Measurements from ENCODE around the gene LYPD6.

LYPD6 gene

DNA sequence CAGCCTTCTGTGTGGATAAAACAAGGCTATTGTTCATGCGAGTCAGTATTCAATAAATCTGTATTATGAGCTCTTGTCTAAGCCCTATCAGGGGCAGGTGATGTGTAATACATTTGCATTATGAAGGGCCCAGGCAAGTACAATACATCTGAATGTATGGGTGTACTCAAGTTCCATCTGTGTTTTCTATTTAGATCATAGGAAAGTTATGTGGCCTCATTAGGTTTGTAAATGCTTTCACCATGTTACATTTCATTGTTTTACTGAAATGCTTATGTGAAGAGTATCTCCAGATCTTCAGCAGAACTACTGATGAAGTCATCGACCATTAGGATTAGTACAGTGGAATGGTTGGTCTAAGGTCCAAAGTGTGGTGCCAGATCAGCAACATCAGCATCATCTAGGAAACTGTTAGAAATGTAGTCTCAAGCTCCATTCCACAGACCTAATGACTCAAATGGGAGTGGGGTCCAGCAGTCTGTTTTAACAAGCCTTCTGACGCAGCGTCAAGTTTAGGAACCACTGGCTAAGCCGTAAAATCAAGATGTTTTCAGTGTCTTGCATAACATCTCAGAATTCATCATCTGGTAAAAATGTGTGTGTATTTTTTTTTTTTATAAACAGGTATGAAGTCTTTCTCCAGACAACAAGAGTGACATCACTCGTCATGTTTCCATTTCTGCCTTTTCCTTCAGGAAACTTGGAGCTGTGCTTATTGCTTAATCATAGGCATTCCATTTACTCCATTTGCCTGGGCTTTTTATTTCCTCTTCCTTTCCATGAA, 80.5 kb downstream of the LYPD6 start:
- FAIRE-seq = no peak

DNA sequence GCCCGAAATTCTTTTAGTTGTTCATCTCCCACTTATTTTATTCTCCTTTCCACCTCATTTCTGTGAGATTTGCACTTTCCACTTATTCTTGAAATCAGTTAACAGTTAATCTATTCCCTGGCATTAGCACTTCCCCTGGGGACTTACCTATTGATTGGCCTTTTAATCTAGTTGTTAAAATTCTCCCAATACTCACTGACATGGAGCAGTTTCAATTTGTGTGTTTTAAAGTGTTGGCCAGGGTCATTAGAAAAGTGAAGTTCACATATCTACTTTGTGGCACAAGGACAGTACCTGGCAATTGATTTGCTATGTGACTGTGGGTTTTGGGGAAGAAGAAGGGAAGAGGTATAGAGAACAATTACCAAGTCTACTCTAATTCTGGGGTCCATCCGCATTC, 83.1 kb downstream of the LYPD6 start:
- no peak for FAIRE-seq

DNA sequence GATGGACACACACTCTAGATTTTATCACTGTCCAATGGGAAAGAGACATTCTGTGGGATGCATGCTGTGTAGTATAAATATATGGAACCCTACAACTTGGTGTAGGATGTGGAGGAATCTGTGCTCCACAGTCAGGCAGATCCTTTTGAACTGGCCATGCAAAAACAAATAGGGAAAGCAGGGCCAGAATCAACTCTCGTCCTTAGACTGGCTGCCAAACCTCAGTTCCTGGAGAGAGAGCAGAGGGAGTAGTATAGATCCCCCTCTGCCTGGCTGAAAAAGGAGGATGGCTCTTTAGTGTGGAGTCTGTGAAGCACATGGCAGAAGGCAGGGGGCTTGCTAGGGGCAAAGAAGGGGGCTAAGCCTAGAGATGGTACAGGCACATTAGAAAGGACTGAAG, 84.7 kb downstream of the LYPD6 start:
- no peak for FAIRE-seq

DNA sequence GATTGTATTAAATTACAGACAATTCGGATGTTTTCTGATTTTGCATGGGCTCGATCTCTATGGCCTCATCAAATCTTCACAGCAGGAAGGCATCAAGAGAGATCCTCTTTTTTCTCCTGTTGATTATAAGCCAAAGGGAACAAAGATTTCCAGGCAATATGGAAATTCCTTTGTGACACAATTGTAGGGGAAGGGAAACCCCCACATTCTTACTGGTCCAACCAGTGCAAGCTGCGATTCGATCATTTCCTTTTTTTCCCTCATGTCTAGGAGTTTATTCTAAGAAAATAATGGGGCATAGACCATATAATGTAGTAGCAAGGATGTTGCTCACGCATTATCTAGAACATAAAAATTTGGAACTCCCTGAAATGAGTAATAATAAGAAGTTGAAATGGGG, 87.7 kb downstream of the LYPD6 start:
- FAIRE-seq = no peak

DNA sequence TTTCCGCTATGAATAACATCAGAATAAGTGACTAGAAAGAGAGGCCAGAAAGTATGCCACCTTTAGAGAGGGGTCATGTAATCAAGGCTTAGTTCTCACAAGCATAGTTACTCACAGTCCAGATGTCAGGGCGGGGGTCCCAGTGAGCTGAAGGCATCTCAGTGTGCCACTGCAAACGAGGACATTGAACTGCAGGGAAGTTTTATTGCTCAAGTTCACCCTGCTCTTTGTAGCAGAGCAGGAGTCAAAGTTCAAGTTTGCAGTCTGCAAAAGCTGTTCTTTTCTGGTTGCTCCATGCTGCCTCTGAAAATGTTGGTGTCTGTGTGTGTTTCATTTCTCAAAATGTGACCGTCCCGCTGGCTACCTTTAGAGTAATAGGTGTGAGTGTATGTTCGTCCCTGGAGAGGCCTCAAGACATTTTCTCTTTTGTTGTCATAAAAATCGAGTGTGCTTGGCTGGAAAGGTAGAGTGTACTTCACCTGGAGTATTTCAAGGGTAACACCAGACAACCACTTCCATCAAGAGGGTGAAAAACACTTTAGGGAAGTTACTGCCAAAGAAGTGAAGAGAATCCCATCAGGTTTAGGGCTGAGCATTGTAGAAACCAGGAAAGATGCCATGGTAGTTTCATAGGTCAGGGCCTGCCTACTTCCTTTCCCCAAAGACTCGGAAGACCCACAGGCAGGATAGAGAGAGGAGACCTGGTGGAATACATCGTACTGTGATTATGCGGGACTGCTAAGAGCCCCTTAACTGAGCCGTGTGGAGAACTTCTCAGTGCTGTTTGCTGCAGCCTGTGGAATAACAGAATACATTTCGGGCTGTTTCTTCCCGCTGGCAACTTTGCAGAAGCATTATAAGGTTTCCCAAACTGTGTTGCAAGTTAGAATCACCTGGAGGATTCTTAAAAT, 89.9 kb downstream of the LYPD6 start:
- FAIRE-seq = no peak

DNA sequence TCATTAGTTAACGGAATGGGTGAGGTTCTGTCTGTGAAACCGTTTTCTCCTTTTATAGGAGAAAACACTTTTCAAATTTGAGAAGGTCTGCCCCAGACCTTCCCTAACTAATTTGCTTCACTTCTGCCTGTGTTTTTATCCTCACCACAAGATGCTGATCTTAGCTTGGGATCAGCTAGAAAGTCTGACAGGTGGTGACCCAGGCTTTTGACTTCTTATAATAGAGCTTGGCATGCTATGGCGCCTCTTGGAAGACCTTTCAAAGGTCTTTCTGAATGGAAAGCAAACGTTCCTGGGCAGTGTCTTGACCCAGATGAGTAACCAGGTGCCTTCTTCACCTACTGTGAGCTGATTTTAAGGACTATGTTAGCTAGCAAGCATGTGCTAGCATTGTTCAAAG, 91.4 kb downstream of the LYPD6 start:
- FAIRE-seq = no peak

DNA sequence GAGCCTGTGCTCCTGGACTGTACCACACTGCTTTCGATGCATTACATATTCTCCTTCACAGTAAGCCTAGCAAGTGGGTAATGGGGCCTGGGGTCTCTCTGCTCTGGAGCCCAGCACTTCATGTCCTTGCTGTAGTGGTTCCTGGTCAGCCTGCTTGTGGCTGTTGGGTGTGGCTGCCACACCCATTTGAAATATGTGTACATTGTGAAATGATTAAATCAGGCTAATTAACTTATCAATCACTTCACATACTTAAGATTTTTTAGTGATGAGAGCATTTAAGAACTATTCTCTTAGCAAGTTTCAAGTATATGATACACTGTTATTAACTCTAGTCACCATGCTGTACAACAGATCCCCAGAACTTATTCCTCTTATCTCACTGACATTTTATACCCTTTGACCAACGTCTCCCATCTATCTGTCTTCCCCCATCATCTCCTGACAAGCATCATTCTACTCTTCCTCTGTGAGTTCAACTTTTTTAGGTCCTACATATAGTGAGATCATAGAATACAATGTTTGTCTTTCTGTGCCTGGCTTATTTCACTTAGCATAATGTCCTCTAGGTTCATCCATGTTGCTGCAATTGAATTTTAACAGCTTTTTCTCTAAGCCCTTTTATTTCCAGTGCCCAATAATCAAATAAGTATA, 92.1 kb downstream of the LYPD6 start:
- no peak for FAIRE-seq

DNA sequence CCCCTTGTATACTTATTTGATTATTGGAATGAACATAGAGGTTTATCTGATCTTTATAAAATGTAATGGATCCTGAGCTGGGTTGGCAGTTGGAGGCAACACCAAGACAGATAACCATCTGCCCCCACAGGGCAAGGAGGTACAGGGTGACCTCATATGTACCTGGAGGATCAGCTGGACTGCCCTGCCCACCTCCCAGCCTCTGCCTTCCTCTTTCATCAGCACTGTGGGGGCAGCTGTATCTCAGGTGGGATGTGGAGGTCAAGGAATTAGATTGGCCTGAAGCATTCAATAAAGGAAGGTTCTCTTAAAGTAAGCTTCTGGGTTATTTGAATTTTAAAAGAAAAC, 92.6 kb downstream of the LYPD6 start:
- FAIRE-seq = no peak

DNA sequence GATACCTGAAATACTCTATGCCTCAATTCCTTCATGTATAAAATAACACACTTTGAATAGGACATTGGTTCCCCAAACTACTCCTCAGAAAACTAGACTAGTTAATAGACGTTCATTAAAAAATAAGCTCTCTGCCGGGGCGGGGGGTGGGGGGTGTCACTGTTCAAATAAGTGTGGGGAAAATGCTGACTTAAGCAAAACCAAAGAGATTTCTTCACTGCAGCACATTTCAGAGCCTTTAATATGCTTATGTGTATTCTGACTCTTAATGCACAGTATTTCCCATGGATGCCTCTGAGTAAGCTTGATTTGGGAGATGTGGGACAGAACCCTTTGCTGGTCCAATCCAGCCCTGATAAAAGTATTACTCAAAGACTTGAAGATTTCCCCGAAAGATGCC, 93.2 kb downstream of the LYPD6 start:
- FAIRE-seq = no peak

DNA sequence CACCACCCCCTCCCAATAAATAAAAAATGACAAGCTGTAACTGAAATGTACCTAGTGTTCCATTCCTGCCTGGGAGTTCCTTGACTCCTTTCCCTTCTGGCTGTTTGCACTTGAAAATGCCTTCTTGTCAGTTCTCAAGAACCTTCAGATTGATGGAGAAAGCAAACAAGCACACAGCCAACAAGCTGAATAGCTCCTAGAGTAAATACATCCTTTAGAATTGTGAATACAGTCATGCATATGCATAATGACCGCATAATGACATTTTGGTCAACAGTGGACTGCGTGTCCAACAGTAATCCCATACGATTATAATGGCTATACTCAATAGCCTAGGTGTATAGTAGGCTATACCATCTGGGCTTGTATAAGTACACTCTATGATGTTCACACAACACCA, 97.0 kb downstream of the LYPD6 start:
- FAIRE-seq = no peak

DNA sequence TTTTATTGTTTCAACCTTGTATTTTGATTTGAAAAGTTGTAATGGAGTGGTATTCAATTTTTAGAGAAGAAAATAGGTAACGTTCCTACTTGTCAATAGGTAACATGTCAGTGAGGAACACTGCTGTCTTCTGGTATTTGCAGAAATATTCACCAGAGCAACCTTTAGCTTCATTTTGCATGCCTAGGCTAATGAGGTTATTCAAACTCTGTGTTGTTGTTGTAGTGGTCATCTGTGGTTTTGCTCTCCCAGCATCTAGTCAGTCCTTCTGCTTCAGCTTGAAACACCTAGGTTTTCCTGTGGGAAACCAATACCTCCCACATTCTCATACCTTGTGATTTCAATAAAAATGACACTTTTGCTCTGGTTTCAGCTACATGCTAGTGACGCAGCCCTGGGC, 98.4 kb downstream of the LYPD6 start:
- FAIRE-seq = no peak

DNA sequence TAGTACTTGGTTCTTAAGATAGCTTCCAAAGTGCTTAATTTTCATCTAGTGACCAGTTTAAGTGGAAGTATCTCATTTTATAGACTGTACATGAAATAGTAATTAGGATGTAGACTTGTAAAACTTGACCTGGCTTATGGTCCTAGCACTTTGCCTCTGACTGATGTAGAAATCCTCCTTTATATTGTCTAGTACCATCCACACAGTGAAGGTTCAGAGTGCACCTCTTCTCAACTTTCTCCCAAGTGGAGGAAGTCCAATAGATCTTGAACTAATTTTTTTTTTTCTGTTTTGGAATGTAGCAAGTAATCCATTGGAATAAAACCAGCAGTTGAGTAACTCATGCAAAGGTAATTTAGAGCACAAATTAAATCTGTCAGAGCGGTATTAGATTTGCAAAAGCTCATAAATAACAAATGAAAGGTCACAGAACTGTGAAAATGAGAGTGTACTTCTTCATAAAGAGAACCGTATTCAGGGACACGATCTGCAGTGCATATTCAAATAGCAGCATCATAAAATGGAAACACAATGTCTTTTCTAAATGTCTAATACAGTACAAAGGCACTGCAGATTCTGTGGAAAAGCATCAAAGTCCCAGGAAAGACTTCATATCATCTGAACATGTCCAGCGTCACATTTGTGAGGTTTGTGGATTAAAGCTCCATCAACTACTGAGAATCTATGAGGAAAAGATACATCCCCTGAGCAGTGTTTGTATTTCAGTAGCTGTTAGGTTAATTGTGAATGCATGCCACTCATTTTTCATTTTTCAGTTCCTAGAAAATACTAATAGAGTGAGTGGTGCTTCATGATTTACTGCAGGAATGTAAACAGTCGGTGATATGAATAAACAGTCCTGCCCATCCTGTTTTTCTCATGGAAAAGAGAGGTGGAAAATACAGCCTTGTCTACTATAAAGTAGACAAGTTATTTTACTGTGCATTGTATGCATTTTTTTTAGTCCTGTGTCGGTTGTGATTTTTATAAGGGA, 100.7 kb downstream of the LYPD6 start:
- no peak for FAIRE-seq

DNA sequence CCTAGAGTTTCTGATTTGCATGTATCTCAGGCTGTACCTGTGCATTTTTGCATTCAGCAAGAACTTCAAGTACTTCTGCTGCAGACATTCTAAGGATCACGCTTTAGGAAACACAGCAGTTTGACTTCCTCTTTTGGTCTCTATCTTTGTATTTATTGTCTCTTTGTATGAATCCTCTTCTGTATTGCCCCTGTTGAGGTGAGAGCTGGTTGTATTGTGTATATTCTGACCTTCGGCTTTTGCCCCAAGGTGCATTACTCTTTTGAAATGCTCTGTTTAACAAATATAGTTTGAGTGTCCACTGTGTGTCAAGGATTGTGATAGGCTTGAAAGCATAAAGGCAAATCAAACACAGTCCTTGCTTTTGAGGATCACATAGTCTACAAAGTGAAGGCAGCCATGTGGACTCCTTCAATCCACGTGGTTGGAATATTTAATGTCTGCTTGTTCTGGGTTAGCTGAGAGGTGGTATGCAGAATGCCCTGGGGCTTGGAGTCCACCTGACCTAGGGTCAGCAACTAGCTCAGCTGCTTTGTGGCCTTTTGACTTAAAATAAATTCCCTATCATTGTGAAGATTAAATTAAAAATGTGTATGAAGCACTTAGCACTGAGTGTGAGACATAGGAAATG, 108.1 kb downstream of the LYPD6 start:
- no peak for FAIRE-seq

DNA sequence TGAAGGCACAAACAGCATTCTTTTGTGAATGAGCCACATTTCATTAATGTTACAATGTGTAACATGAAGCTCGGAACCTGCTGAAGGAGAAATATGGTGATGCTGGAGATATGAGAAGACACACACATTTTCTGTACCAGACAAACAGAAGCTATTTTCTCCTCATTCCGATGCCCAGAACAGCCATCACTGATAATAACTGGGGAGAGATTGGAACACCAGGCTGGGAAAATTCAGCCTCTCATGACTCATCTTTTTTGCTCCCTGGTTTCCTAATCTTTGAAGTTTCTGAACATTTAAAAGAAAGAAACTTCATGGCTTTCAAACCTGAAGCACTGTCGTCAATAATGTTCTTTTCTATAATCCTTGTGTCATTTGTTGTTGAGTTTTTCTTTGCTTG, 110.9 kb downstream of the LYPD6 start:
- FAIRE-seq = no peak

DNA sequence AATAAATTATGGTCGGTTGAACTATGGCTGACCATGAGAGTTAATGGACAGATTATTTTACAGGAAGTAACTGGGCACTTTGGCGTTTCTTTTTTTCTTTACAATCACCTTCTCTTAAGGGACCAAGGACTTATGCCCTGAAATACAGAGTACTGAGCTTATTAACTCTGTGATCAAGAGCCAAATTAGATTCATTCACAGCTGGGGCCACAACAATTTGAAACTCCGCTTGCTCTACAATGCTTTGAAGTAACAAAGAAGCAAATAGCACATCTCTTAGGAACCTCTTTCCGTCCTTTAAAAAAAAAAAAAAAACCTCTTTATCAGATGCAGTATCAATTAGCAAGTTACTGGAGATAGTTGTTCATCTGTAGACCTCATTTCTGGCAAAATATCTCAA, 112.0 kb downstream of the LYPD6 start:
- FAIRE-seq = no peak

DNA sequence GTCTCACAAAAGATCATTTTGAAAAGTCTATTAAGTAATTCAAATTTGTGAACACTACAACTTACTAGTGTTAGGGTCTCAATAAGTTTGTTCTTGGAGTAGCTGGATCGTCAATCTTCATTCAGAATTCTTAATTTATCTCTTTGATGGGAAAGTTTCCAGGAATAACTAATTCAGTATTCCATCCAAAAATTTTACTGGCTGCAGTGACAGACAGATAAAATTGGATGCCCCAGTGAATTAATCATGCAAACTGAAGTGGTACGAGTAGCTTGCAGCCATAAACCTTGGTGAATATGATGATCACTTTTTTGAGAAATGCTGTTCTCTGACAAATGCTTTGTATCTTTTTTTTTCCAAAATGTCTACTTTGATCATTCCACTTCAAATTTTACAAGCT, 112.8 kb downstream of the LYPD6 start:
- no peak for FAIRE-seq

DNA sequence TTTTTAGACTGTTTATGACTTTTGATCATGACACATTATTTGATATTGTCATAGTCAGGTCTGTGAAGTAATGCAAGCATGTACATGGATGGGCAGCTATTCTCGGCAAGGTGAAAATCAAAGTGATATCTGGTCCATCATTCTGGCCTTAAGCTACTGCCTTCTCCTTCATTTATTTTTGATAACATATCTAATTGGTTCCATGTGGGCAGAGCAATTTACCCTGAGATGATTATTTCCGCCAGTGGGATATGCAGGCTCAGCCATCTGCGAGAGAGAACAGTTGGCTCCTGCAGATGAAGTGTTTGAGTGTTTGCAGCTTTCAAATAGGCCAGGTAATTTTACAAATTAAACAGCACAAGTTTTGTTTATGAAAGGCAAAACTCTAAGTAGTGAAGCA, 116.4 kb downstream of the LYPD6 start:
- FAIRE-seq = no peak

DNA sequence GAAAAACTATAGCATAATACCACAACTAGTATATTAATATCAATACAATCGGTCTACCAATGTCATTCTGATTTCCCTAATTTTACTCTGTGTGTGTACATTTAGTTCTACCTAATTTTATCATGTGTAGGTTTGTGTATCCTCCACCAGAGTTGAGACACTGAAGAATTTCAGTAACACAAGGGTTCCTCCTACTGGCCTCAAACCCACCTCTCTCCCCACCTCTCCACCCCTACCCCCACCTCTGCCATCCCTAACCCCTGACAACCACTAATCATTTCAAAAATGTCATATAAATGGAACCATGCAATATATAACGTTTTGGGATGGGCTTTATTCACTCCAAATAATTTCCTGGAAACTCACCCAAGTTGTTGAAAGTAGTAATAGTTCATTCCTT, 117.9 kb downstream of the LYPD6 start:
- no peak for FAIRE-seq

DNA sequence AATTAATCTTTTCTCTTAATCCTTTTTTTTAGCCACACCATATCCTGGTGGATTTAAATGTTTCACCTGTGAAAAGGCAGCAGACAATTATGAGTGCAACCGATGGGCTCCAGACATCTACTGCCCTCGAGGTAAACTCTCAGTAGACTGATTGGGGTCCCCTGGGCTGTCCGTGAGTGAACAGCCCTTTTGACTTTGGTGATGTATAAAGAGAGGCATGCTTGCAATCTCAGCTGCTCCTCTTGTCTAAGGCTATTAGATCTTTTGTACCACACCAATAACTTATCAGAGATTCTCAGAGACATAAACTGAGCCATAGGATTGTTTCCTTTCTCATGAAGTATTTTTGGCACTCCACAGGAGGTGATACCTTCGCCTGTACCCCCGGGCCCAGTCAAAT, 118.6 kb downstream of the LYPD6 start:
- FAIRE-seq = no peak

DNA sequence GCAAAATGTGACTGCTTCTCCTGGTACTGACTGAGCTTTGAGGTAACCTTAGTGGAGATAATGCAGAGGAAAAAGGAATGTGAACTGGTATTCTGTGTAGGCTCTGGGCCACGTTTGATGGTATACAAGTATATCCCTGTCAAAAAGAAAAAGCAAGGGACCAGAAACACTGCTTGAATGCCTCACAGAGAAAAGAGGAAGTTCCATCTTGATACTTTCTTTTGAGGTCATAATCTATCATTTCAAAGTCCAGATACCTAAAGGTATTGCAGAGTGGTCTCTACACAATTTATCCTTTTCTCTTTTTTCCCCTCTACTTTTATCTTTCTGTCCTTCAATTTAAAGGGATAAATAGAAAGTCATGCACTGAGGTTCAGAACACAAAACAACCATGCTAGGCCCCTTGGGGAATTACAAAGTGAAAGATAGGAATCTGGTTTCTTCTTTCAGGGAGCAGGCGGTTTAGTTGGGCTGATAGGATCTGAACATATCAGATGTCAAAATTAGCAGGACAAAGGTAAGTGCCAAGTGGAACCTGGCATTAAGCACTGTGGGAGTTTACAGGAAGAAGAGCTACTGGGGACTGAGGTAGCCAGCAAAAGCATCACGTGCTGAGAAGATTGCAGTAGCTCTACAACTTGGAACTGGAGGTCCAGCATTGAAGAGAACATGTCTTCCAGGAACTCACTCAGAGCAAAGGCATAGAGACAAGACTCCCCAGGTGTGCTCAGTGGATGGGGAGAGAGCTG, 121.2 kb downstream of the LYPD6 start:
- no peak for FAIRE-seq

DNA sequence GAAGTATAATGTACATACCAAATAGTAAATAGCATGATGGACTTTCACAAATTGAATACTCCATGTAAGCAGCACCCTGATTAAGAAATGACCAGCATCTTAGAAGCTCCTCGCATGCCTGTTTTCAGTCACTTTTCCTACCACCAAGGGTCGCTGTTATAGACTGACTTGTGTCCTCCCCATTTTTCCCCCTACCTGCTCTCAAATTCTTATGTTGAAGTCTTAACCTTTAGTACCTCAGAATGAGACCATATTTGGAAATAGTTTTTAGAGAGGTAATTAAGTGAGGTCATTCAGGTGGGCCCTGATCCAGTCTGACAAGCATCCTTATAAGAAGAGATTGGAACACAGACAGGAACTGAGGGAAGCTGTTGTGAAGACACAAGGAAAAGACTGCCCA, 125.9 kb downstream of the LYPD6 start:
- FAIRE-seq = no peak

Measured in endometrium (tissue), 2 donors.